GM18951 (cell line): ENCODE measurements around the gene CYTL1.

Experiments used
- POLR2A ChIP-seq: IDR thresholded peaks from 4 replicates; pipeline ENCODE4 v1.6.1; 2011; ENCODE audit warnings: mild to moderate bottlenecking; ENCODE audit not compliant: insufficient read length, insufficient read depth; ENCODE audit errors: extremely low read depth
- in situ Hi-C: fragments of 300-500 bp; cut with MboI; formaldehyde crosslinking; loops from one replicate; pipeline ENCODE4 v1.12.0; 2022; ENCODE audit warnings: low sequenced_read_pairs, mixed read lengths, inconsistent platforms; ENCODE audit not compliant: unreplicated experiment

CYTL1 gene

GRCh38 chr4:4968161-4968725 lies 51.0 kb downstream of the CYTL1 start:
- TF ChIP-seq POLR2A: no peak
- in situ Hi-C loops: no loop called here
